Stimulated activated CD4-positive, alpha-beta T cell treated with anti-CD3 and anti-CD28 coated beads, Interleukin-4, amount 100 ng/mL, for 48 hours (primary cell): Measurements from ENCODE around the gene CDH23.

Experiments
- DNase-seq, 2 donors: peaks; one replicate each; pipeline ENCODE4 v3.0.0-alpha.2; 2020; ENCODE audit warnings: low read depth in 2 of 2

The CDH23 gene

GRCh38 chr10:71423250-71423649 lies 26.5 kb downstream of the CDH23 start:
- no peak for DNase-seq

GRCh38 chr10:71423901-71424300 lies 27.2 kb downstream of the CDH23 start:
- no peak for DNase-seq

- DNase-seq, result no peak
These were observed 27.9 kb downstream of the CDH23 start for GRCh38 chr10:71424496-71425194.

GRCh38 chr10:71426058-71426605 lies 29.4 kb downstream of the CDH23 start:
- DNase-seq, result no peak

GRCh38 chr10:71427246-71427645 lies 30.5 kb downstream of the CDH23 start:
- DNase-seq, result no peak

- DNase-seq, result no peak
These were observed 32.6 kb downstream of the CDH23 start for GRCh38 chr10:71429304-71429703.

- DNase-seq, result no peak
These were observed 33.2 kb downstream of the CDH23 start for GRCh38 chr10:71429929-71430328.

- no peak for DNase-seq
These were observed 34.8 kb downstream of the CDH23 start for GRCh38 chr10:71431239-71432100.

- DNase-seq, result no peak
These were observed 35.6 kb downstream of the CDH23 start for GRCh38 chr10:71432101-71432905.

GRCh38 chr10:71432956-71433767 lies 36.4 kb downstream of the CDH23 start:
- no peak for DNase-seq

- no peak for DNase-seq
These were observed 37.3 kb downstream of the CDH23 start for GRCh38 chr10:71433768-71434744.

- DNase-seq, result no peak
These were observed 38.2 kb downstream of the CDH23 start for GRCh38 chr10:71434760-71435394.

- DNase-seq, result no peak
These were observed 39.0 kb downstream of the CDH23 start for GRCh38 chr10:71435571-71436267.

- DNase-seq, result no peak
These were observed 39.8 kb downstream of the CDH23 start for GRCh38 chr10:71436268-71437125.

- no peak for DNase-seq
These were observed 40.9 kb downstream of the CDH23 start for GRCh38 chr10:71437537-71438092.

- no peak for DNase-seq
These were observed 42.0 kb downstream of the CDH23 start for GRCh38 chr10:71438761-71439160.

- no peak for DNase-seq
These were observed 43.1 kb downstream of the CDH23 start for GRCh38 chr10:71439670-71440425.
